Glutamatergic neuron (in vitro differentiated cells): Measurements from ENCODE around the gene RIOK3. TPM values are rescaled to one million over a fixed set of nuclear protein-coding genes. Genes with fewer than 3 reads are reported as not detected.

Experiments
- DNase-seq: peaks from one replicate; pipeline ENCODE4 v3.0.0; 2022
- H3K27ac Mint-ChIP-seq: one replicate; pipeline ENCODE4 v1.8.0; 2020; ENCODE audit warnings: mild to moderate bottlenecking, mixed read lengths, inconsistent platforms; ENCODE audit not compliant: unreplicated experiment
- H3K27me3 Mint-ChIP-seq: one replicate; pipeline ENCODE4 v1.8.0; 2020; ENCODE audit warnings: mild to moderate bottlenecking, moderate library complexity, mixed read lengths, inconsistent platforms; ENCODE audit not compliant: unreplicated experiment
- H3K36me3 Mint-ChIP-seq: one replicate; pipeline ENCODE4 v1.8.0; 2020; ENCODE audit warnings: mild to moderate bottlenecking, mixed read lengths, inconsistent platforms; ENCODE audit not compliant: unreplicated experiment
- H3K4me1 Mint-ChIP-seq: one replicate; pipeline ENCODE4 v1.8.0; 2020; ENCODE audit warnings: mild to moderate bottlenecking, low read depth, mixed read lengths, inconsistent platforms; ENCODE audit not compliant: unreplicated experiment
- H3K4me3 Mint-ChIP-seq: one replicate; pipeline ENCODE4 v1.8.0; 2020; ENCODE audit warnings: mild to moderate bottlenecking, mixed read lengths, inconsistent platforms; ENCODE audit not compliant: unreplicated experiment
- H3K9me3 Mint-ChIP-seq: one replicate; pipeline ENCODE4 v1.8.0; 2020; ENCODE audit warnings: mild to moderate bottlenecking, moderate library complexity, mixed read lengths, inconsistent platforms; ENCODE audit not compliant: unreplicated experiment
- CTCF ChIP-seq: fragments of 200-600 bp; sonication (generic); IDR thresholded peaks from one replicate; pipeline ENCODE4 v1.5.0; 2021; ENCODE audit not compliant: partially characterized antibody, unreplicated experiment
- total RNA-seq: library from RNA; stranded (reverse); fragmentation: NEBNext Ultra II Directional; extraction: Animal tissue kit (Norgen Biotek cat#: 25700); gene quantifications from one replicate; pipeline ENCODE4 v1.2.1, GENCODE V29; 2021; ENCODE audit not compliant: unreplicated experiment

Gene RIOK3
- total RNA-seq, 1 donor from 2014 or later = 105 TPM

- H3K4me1 Mint-ChIP-seq = no peaks in the 10 kb centered on the region
- H3K4me3 Mint-ChIP-seq = no peak overlapping the region
- no peak overlapping the region for H3K27ac Mint-ChIP-seq
- no peaks in the 10 kb centered on the region for H3K9me3 Mint-ChIP-seq
- no peak for TF ChIP-seq CTCF
- peaks cover 4% of the 10 kb centered on the region for H3K36me3 Mint-ChIP-seq
- H3K27me3 Mint-ChIP-seq = no peaks in the 10 kb centered on the region
- DNase-seq = no peak
These were observed 15.8 kb downstream of the RIOK3 start for GRCh38 chr18:23468753-23469459.

- DNase-seq = no peak
- Mint-ChIP-seq H3K27ac (peak overlapping the region; percentile 31), H3K9me3 (no peaks in the 10 kb centered on the region), H3K36me3 (peaks cover 4% of the 10 kb centered on the region), H3K4me1 (no peaks in the 10 kb centered on the region), H3K27me3 (no peaks in the 10 kb centered on the region), H3K4me3 (no peak overlapping the region)
- TF ChIP-seq CTCF = no peak
These were observed 17.7 kb downstream of the RIOK3 start for GRCh38 chr18:23470620-23471387.

GRCh38 chr18:23471486-23471885 is 18.4 kb downstream of the RIOK3 start:
- no peak overlapping the region for H3K4me3 Mint-ChIP-seq
- TF ChIP-seq CTCF = no peak
- no peak overlapping the region for H3K27ac Mint-ChIP-seq
- H3K36me3 Mint-ChIP-seq = peaks cover 4% of the 10 kb centered on the region
- DNase-seq = no peak
- H3K9me3 Mint-ChIP-seq = no peaks in the 10 kb centered on the region
- no peaks in the 10 kb centered on the region for H3K4me1 Mint-ChIP-seq
- H3K27me3 Mint-ChIP-seq = no peaks in the 10 kb centered on the region

GRCh38 chr18:23479829-23480505 is 26.9 kb downstream of the RIOK3 start:
- Mint-ChIP-seq H3K27me3 (peaks cover 4% of the 10 kb centered on the region), H3K9me3 (peaks cover 2% of the 10 kb centered on the region), H3K36me3 (no peaks in the 10 kb centered on the region), H3K4me3 (no peak overlapping the region), H3K27ac (no peak overlapping the region), H3K4me1 (peaks cover 4% of the 10 kb centered on the region)
- DNase-seq = no peak
- no peak for TF ChIP-seq CTCF
